Ovary (tissue), 9 donors: ENCODE measurements around the gene FARS2. TPM values are rescaled to one million over a fixed set of nuclear protein-coding genes. Genes with fewer than 3 reads are reported as not detected.

Experiments
- DNase-seq, 5 donors: peaks; one replicate each; pipeline ENCODE4 v3.0.0-alpha.2; 2019 to 2020
- H3K27ac ChIP-seq, 2 donors: fragments of 200-600 bp; one replicate each; pipeline versions ENCODE4 v1.5.1 to v1.8.0; 2019 to 2022
- H3K27me3 ChIP-seq: fragments of 200-600 bp; one replicate; pipeline ENCODE4 v1.8.0; 2022
- H3K36me3 ChIP-seq: fragments of 200-600 bp; sonication (generic); one replicate; pipeline ENCODE4 v1.5.1; 2019
- H3K4me1 ChIP-seq: one replicate; pipeline ENCODE4 v1.8.1; 2013; ENCODE audit warnings: mild to moderate bottlenecking, moderate library complexity; ENCODE audit not compliant: insufficient read depth
- H3K4me3 ChIP-seq: fragments of 200-600 bp; sonication (generic); one replicate; pipeline ENCODE4 v1.5.1; 2017
- H3K9me3 ChIP-seq, 2 donors: fragments of 200-600 bp in 1 of 2; sonication (generic) in 1 of 2; one replicate each; pipeline versions ENCODE4 v1.5.1 to v1.8.1; 2013 to 2019; ENCODE audit warnings: mild to moderate bottlenecking in 1 of 2, moderate library complexity in 1 of 2
- EP300 ChIP-seq: sonication (generic); formaldehyde crosslinking; IDR thresholded peaks from one replicate; pipeline ENCODE4 v1.6.1; 2017; ENCODE audit warnings: antibody characterized with exemption
- POLR2A ChIP-seq: fragments of 450-650 bp; IDR thresholded peaks from one replicate; pipeline ENCODE4 v1.6.1; 2017; ENCODE audit warnings: antibody characterized with exemption, mild to moderate bottlenecking, moderate library complexity
- WGBS, 3 donors: extraction: QIAGEN DNeasy Blood & Tissue Kit in 1 of 3; methylation state at CpG; one replicate each; pipeline versions ENCODE4 v1.1.5 to v1.1.7; 2013 to 2017; 5-methylcytosine and 5-hydroxymethylcytosine counted together
- intact Hi-C, 4 donors: fragments of 100-400 bp; cut with DNase I; formaldehyde crosslinking; loops; one replicate each; pipeline versions ENCODE4 v1.11.0 to v1.15.1; 2022 to 2023
- polyA plus RNA-seq, 2 donors: library from polyadenylated mRNA; stranded (reverse); fragments of 200-250 nt in 1 of 2; fragments of 350-450 nt in 1 of 2; fragmentation: Illumina TruSeq in 1 of 2; extraction: RNeasy Lipid Tissue Mini Kit (QIAGEN cat#74804) in 1 of 2; gene quantifications; one replicate each; pipeline ENCODE4 v1.2.3, GENCODE V29; 2013 to 2014
- total RNA-seq, 7 donors: library from RNA; depleted of rRNA in 2 of 7; stranded (reverse); fragments of >200 nt in 2 of 7; fragmentation: NEBNext Ultra II Directional in 3 of 7; extraction: Animal tissue kit (Norgen Biotek cat#: 25700) in 3 of 7; gene quantifications; one replicate each; pipeline versions ENCODE4 v1.1.0 to v1.2.4, GENCODE V29; 2016 to 2023
- TF ChIP-seq, protein P1 (sequence below), 3 donors: fragments of 450-650 bp in 2 of 3; fragments of 200-600 bp in 1 of 3; IDR thresholded peaks; one replicate each; pipeline versions ENCODE4 v1.5.1 to v1.8.0; 2016 to 2022; ENCODE audit warnings: antibody characterized with exemption in 3 of 3, mild to moderate bottlenecking in 1 of 3
- donor health status: DM: no; HTN: no; CAD: no; lungs with moderate emphysema.
- donor health status: DM: no; HTN: no; CAD: no.
- donor health status: Bipolar disorder and iron deficiency.
- donor health status: DM: yes; HTN: yes; CAD: no.
- donor health status: DM: no; HTN: no; CAD: no.
- donor health status: DM: yes; HTN: yes; CAD: no.

The FARS2 gene
- total and polyA plus RNA-seq, 9 donors = 9.2 to 17.5 (median 11.0) TPM

DNA sequence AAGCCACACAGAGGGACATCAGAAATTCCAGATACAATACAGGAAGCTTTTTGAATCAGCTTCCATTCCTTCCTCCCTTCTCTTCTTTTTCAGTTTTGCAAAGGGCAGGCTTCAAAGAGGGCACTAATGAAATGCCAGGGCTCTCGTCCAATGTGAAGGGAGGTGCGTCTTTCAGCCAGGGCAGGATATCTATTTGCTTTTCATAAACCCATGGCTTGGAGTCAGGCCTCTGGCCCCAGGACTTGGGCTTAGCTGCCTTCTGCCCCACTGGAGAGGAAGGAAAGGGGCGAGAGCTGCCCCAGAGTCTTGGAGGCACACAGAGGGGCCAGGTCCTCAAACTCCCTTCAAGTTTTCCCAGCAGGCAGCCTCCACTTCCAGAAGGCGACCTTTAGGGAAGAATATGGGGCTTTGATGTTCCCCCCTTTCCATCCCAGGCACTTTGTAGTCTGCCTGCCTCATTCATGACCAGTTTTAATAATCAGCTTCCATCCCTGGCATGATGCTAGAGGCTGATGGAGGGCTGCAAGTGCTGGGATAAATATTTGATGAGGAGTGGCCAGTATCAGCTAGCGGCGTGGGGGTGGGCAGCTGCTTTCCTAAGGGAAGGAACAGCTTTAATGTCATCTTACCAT lies 510.6 kb downstream of the FARS2 start:
- intact Hi-C loops = no loop called here
- Histone ChIP-seq H3K9me3 (no peaks in the 10 kb centered on the region), H3K27ac (no peak overlapping the region), H3K27me3 (no peaks in the 10 kb centered on the region), H3K36me3 (no peaks in the 10 kb centered on the region), H3K4me1 (no peaks in the 10 kb centered on the region), H3K4me3 (no peak overlapping the region)
- WGBS, 3 donors = 93 to 96% (median 95%) methylated on average over 6 of the region's 6 CpGs
- TF ChIP-seq, protein P1, sequence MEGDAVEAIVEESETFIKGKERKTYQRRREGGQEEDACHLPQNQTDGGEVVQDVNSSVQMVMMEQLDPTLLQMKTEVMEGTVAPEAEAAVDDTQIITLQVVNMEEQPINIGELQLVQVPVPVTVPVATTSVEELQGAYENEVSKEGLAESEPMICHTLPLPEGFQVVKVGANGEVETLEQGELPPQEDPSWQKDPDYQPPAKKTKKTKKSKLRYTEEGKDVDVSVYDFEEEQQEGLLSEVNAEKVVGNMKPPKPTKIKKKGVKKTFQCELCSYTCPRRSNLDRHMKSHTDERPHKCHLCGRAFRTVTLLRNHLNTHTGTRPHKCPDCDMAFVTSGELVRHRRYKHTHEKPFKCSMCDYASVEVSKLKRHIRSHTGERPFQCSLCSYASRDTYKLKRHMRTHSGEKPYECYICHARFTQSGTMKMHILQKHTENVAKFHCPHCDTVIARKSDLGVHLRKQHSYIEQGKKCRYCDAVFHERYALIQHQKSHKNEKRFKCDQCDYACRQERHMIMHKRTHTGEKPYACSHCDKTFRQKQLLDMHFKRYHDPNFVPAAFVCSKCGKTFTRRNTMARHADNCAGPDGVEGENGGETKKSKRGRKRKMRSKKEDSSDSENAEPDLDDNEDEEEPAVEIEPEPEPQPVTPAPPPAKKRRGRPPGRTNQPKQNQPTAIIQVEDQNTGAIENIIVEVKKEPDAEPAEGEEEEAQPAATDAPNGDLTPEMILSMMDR (IDR thresholded peaks at IDR 0.05) = no peak
- TF ChIP-seq EP300 (no peak), POLR2A (no peak)
- DNase-seq = no peak

GRCh38 chr6:5772408-5773120 lies 511.3 kb downstream of the FARS2 start:
- Histone ChIP-seq H3K9me3 (no peaks in the 10 kb centered on the region), H3K27me3 (no peaks in the 10 kb centered on the region), H3K27ac (no peak overlapping the region), H3K4me3 (no peak overlapping the region), H3K4me1 (no peaks in the 10 kb centered on the region), H3K36me3 (no peaks in the 10 kb centered on the region)
- intact Hi-C loops = no loop called here
- TF ChIP-seq, protein P1 (IDR thresholded peaks at IDR 0.05) = no peak
- TF ChIP-seq POLR2A (no peak), EP300 (no peak)
- 97 to 98% (median 97%) methylated on average over 11 of the region's 11 CpGs for WGBS, 3 donors
- no peak for DNase-seq

DNA sequence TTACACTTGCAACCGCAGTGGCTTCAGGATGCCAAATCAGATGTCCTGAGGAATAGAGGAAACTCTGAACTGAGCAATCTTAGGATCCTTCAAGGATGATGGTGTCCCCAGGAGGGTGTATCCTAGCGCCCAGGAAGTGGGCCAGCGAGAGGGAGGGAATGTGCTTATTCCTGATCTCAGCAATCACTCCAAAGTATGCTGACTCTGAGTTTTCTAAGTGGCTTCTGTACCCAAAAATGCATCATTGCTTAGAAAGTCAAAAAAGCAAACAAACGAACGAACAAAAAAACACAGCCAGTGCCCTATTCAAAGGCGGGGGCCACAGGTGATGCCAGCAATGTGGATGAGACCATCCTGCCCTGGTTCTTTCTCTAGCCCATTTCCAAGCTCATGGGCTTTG lies 514.8 kb downstream of the FARS2 start:
- no peak for TF ChIP-seq EP300
- TF ChIP-seq POLR2A = no peak
- TF ChIP-seq, protein P1 (IDR thresholded peaks at IDR 0.05) = no peak
- Histone ChIP-seq H3K27ac (no peak overlapping the region), H3K4me1 (no peaks in the 10 kb centered on the region), H3K36me3 (no peaks in the 10 kb centered on the region), H3K27me3 (no peaks in the 10 kb centered on the region), H3K4me3 (no peak overlapping the region), H3K9me3 (no peaks in the 10 kb centered on the region)
- DNase-seq = no peak
- 91 to 95% (median 94%) methylated on average over 6 of the region's 6 CpGs for WGBS, 3 donors
- intact Hi-C loops = no loop called here

DNA sequence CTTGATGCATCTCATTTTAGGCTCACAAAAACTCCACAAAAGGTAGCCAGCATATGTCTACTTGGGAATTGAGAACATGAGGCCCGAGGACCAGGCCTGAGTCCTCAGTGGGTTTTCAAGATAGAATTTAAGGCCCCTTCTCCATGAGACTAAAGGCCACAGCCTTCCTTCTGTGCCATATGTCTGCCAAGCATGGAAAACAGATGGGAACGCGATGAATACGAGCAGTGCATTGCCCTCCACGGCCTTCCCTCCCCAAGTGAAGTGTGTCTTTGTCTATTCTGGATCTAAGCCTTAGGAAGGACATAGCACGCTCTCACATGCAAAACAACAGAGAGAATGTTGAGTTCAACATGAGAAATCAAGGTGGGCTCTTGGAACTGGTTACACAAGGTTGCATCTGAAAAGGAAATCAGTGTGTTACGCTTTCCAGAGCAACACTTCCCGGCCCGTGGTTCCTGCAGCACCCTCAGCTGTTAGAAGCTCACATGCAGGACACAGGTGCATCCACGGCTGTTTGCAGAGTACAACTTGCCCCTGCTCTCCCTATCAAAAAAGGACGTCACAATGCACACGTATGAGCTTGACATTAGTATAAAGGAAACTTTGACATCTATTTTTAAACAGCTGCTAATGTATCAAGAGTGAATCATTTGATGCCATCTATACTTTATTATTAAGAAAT lies 515.5 kb downstream of the FARS2 start:
- H3K9me3 ChIP-seq = no peaks in the 10 kb centered on the region
- TF ChIP-seq POLR2A = no peak
- TF ChIP-seq, protein P1 (IDR thresholded peaks at IDR 0.05) = no peak
- no peak for TF ChIP-seq EP300
- H3K4me3 ChIP-seq = no peak overlapping the region
- no peaks in the 10 kb centered on the region for H3K36me3 ChIP-seq
- intact Hi-C loops = no loop called here
- no peaks in the 10 kb centered on the region for H3K27me3 ChIP-seq
- 78 to 87% (median 86%) methylated on average over 12 of the region's 12 CpGs for WGBS, 3 donors
- H3K4me1 ChIP-seq = no peaks in the 10 kb centered on the region
- DNase-seq = no peak
- no peak overlapping the region for H3K27ac ChIP-seq
